DOHH2 (cell line): ENCODE data around the gene RABL6.
"Not testable (repeated sequence)": the region's sequence is repeated elsewhere in the genome, so short reads cannot be mapped to it uniquely, and the experiment has no call there.

ENCODE experiments used
- H3F3A ChIP-seq: fragments of 200-600 bp; sonication (generic), shearing (Covaris generic); 2 replicates; pipeline ENCODE4 v1.6.0; 2016; ENCODE audit warnings: antibody characterized with exemption, mild to moderate bottlenecking; ENCODE audit not compliant: control insufficient read depth, insufficient read depth
- H3K27ac ChIP-seq: fragments of 200-600 bp; sonication (generic); 2 replicates; pipeline ENCODE4 v1.5.1; 2014; ENCODE audit warnings: low read depth, mild to moderate bottlenecking, low read length, moderate library complexity
- H3K27me3 ChIP-seq: fragments of 200-600 bp; sonication (generic); 2 replicates; pipeline ENCODE4 v1.6.1; 2014; ENCODE audit warnings: mild to moderate bottlenecking, low read length, mixed read lengths; ENCODE audit not compliant: control insufficient read depth
- H3K36me3 ChIP-seq: fragments of 200-600 bp; sonication (generic); 2 replicates; pipeline ENCODE4 v1.6.1; 2014; ENCODE audit warnings: mild to moderate bottlenecking, low read length, moderate library complexity, mixed read lengths; ENCODE audit not compliant: control insufficient read depth
- H3K4me1 ChIP-seq: fragments of 200-600 bp; sonication (generic); 2 replicates; pipeline ENCODE4 v1.6.1; 2014; ENCODE audit warnings: mild to moderate bottlenecking, low read length, mixed read lengths; ENCODE audit not compliant: control insufficient read depth
- H3K4me2 ChIP-seq: fragments of 200-600 bp; sonication (generic); 2 replicates; pipeline ENCODE4 v1.6.0; 2014; ENCODE audit warnings: mild to moderate bottlenecking, low read length, moderate library complexity
- H3K4me3 ChIP-seq: fragments of 200-600 bp; sonication (generic); 2 replicates; pipeline ENCODE4 v1.5.1; 2014; ENCODE audit warnings: mild to moderate bottlenecking, low read length, mixed read lengths
- H3K79me2 ChIP-seq: fragments of 200-600 bp; sonication (generic); 2 replicates; pipeline ENCODE4 v1.6.1; 2014; ENCODE audit warnings: mild to moderate bottlenecking, low read length, mixed read lengths; ENCODE audit not compliant: control insufficient read depth
- H3K9me2 ChIP-seq: fragments of 200-600 bp; sonication (generic); replicated peaks from 2 replicates; pipeline ENCODE4 v1.6.1; 2014; ENCODE audit warnings: mild to moderate bottlenecking, low read length, mixed read lengths; ENCODE audit not compliant: control insufficient read depth
- H3K9me3 ChIP-seq: fragments of 200-600 bp; sonication (generic); 2 replicates; pipeline ENCODE4 v1.6.1; 2014; ENCODE audit warnings: antibody characterized with exemption, low read length, mixed read lengths; ENCODE audit not compliant: control insufficient read depth, insufficient read depth
- H4K20me1 ChIP-seq: fragments of 200-600 bp; sonication (generic); 2 replicates; pipeline ENCODE4 v1.6.0; 2014; ENCODE audit warnings: low read depth, mild to moderate bottlenecking, antibody characterized with exemption, low read length, moderate library complexity; ENCODE audit not compliant: control insufficient read depth, insufficient read depth
- CTCF ChIP-seq: fragments of 200-600 bp; sonication (generic); IDR thresholded peaks from one replicate; pipeline ENCODE4 v1.5.1; 2014; ENCODE audit warnings: antibody characterized with exemption, mild to moderate bottlenecking, low read depth, low read length; ENCODE audit not compliant: poor library complexity, severe bottlenecking
- EZH2phosphoT487 ChIP-seq: fragments of 200-600 bp; sonication (generic); IDR thresholded peaks from 2 replicates; pipeline ENCODE4 v1.6.1; 2017; ENCODE audit warnings: borderline replicate concordance, mild to moderate bottlenecking, antibody characterized with exemption, low read length, moderate library complexity, mixed read lengths

The RABL6 gene

GRCh38 chr9:136796238-136796774 is 11.4 kb upstream of the RABL6 start, which contains the start of gene CCDC183:
Gene CCDC183, plus strand, starts transcription at chr9:136796338. Its CDS starts 60 bp downstream, at chr9:136796398.
- Histone ChIP-seq H3K4me2 (peak within 1 kb of the TSS; percentile 47), H3K4me3 (0 out of 2 replicates have a peak within 1 kb of the TSS, but pooled peaks have one; percentile 20)

GRCh38 chr9:136796775-136797347 is 10.9 kb upstream of the RABL6 start:
- H3K27ac ChIP-seq, H3K4me3 ChIP-seq, H3K9me3 ChIP-seq, H3K36me3 ChIP-seq, H3K4me2 ChIP-seq, H3F3A ChIP-seq, H3K9me2 ChIP-seq, H4K20me1 ChIP-seq, H3K79me2 ChIP-seq: not testable (repeated sequence)
- Histone ChIP-seq H3K4me1 (peaks cover 49% of the 10 kb centered on the region), H3K27me3 (peaks cover 24% of the 10 kb centered on the region)

More at GRCh38 chr9:136796238-136796774, 11.4 kb upstream of the RABL6 start, which contains the start of gene CCDC183:
- Histone ChIP-seq H4K20me1 (no peaks in the 10 kb centered on the region; the same call in 1 of the 2 replicates), H3K4me1 (peaks cover 49% of the 10 kb centered on the region), H3K27me3 (peaks cover 21% of the 10 kb centered on the region), H3K36me3 (peaks cover 9% of the 10 kb centered on the region; the same call in 1 of the 2 replicates), H3F3A (0 out of 2 replicates have a peak, but pooled peaks cover 7% of the 10 kb centered on the region), H3K9me3 (no peaks in the 10 kb centered on the region), H3K79me2 (peaks cover 3% of the 10 kb centered on the region; the same call in 1 of the 2 replicates), H3K9me2 (no peaks in the 10 kb centered on the region), H3K27ac (no peak within 1 kb of the TSS)
- TF ChIP-seq EZH2phosphoT487 (no peak), CTCF (no peak)

GRCh38 chr9:136798708-136799078 is 9.1 kb upstream of the RABL6 start:
- no peak overlapping the region for H3K4me3 ChIP-seq
- H3K4me2 ChIP-seq: no peak overlapping the region
- peaks cover 43% of the 10 kb centered on the region for H3K4me1 ChIP-seq
- H4K20me1 ChIP-seq: no peaks in the 10 kb centered on the region; the same call in 1 of the 2 replicates
- no peak overlapping the region for H3K27ac ChIP-seq
- 0 out of 2 replicates have a peak, but pooled peaks cover 7% of the 10 kb centered on the region for H3F3A ChIP-seq
- no peak for TF ChIP-seq EZH2phosphoT487
- no peak for TF ChIP-seq CTCF
- no peaks in the 10 kb centered on the region for H3K36me3 ChIP-seq
- no peaks in the 10 kb centered on the region for H3K9me3 ChIP-seq
- H3K27me3 ChIP-seq: peaks cover 30% of the 10 kb centered on the region
- H3K9me2 ChIP-seq: no peaks in the 10 kb centered on the region
- H3K79me2 ChIP-seq: no peaks in the 10 kb centered on the region
